GM06990 (cell line): ENCODE data around the gene DLEU7.

Experiments
- DNase-seq: peaks from one replicate; pipeline ENCODE4 v3.0.0-alpha.2; 2011; ENCODE audit not compliant: insufficient read length; ENCODE audit errors: extremely low read depth
- H3K27me3 ChIP-seq: replicated peaks from 2 replicates; pipeline ENCODE4 v1.6.0; 2011; ENCODE audit warnings: low read length; ENCODE audit not compliant: control insufficient read depth, insufficient read depth
- H3K36me3 ChIP-seq: 2 replicates; pipeline ENCODE4 v1.5.1; 2011; ENCODE audit warnings: low read length; ENCODE audit not compliant: control insufficient read depth, insufficient read depth
- H3K4me3 ChIP-seq: replicated peaks from 2 replicates; pipeline ENCODE4 v1.5.1; 2011; ENCODE audit warnings: low read depth, mild to moderate bottlenecking, control low read depth, low read length
- TF ChIP-seq, protein P1 (sequence below): IDR thresholded peaks from 2 replicates; pipeline ENCODE4 v1.5.1; 2011; ENCODE audit warnings: low read length, control low read depth, mild to moderate bottlenecking, inconsistent platforms; ENCODE audit not compliant: insufficient read depth, poor library complexity, severe bottlenecking

DLEU7 gene

DNA sequence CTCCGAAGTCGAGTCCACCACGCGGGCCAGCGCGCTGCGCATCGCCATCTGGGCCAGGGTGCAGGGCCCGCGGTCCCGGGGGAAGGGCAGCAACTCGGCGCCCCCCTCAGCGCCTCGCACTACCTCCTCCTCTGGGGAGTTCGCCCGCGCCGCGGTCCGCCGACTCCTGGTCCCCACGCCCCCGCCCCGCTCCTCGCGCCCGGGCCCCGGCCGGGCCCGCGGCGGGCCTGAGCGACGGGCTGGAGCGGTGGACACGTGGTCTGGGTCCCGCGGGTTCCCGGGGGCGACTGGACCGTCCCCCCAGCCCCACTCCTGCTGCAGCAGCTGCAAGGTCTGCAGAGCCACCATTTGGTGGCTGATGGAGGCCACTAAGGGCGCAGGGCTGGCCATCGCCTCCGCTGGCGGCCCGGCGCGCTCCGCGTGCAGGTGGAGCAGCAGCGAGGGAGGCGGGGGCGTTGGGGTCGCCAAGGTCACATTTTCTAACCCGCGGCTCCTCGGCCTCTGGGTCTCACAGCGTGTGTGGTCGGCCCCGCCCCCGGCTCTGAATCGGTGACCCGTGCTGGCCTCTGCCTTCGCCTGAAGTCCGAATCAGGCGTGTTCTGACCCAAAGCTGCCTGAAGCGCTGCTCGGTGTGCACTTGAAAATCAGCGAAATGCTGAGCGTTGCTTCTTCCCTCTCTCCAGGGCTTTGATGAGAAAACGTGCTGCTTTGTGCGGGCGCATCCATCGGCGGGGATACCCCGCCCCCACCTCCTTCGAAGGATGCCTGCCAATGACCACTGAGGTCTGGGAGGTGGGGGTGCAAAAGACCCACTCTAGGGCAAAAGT, at the start of gene DLEU7:
Gene DLEU7, minus strand, starts transcription at position 436 of the 827 bp plus-strand sequence. Its CDS starts 46 bp downstream, at position 390.
- DNase-seq, result no peak
- TF ChIP-seq, protein P1, sequence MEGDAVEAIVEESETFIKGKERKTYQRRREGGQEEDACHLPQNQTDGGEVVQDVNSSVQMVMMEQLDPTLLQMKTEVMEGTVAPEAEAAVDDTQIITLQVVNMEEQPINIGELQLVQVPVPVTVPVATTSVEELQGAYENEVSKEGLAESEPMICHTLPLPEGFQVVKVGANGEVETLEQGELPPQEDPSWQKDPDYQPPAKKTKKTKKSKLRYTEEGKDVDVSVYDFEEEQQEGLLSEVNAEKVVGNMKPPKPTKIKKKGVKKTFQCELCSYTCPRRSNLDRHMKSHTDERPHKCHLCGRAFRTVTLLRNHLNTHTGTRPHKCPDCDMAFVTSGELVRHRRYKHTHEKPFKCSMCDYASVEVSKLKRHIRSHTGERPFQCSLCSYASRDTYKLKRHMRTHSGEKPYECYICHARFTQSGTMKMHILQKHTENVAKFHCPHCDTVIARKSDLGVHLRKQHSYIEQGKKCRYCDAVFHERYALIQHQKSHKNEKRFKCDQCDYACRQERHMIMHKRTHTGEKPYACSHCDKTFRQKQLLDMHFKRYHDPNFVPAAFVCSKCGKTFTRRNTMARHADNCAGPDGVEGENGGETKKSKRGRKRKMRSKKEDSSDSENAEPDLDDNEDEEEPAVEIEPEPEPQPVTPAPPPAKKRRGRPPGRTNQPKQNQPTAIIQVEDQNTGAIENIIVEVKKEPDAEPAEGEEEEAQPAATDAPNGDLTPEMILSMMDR, result no peak
- Histone ChIP-seq H3K27me3 (no peaks in the 10 kb centered on the region), H3K4me3 (no peak within 1 kb of the TSS), H3K36me3 (no peaks in the 10 kb centered on the region)

DNA sequence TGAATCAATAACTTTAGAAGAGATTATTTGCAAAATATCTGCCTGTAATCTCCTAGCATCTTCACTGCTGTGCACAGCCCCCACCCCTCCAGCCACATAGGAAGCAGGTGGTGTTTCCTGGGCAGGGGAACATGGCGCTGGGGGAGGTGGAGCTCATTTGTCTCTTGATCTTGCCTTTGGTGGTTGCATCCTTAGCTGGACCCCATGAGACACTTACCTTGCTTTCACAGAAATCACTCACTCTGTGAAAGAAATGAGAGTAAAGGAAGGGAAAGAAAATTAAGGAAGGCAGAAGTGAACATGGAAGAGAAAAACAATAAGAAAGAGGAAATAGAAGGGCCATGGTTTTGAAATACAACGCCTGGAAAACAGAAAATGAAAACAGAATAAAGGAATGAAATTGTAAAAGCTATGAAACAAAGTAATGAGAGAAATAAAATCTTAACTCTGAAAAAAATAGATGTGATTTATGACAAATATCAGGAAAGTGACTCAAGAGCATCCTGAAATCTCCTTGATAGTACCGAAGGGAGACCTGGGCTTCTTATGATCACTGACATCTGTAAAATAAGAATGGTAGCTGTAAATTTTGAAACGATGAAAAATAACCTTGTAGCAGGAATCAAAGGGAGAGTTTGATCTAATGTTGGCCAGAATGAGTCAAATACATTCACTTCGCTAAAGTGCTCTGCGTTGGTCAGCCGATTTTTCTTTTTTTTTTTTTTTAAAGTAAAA, 48.9 kb upstream of the DLEU7 start:
- DNase-seq, result peak; percentile 41
- H3K4me3 ChIP-seq, result peak overlapping the region; percentile 2; the same call in 1 of the 2 replicates

DNA sequence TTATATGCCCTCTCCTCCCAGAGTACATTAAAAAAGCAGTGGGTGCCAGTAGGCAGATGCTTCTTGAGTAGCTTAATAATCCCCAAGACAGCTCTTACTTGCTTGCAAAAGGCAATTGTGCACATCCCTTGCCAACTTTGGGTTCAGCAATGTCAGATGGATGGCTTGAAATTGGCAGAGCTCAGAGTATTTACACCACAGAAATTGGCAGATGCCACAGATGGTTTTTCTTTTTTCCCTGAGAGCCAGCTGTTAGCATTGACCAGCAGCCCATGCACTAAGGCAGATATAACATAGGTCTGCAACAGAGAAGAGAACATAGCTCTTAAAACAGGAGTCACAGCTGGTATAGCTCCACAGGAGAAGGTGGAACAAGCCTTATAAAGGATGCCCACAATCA, 47.7 kb upstream of the DLEU7 start:
- no peak for DNase-seq

More for the DNA sequence above, 48.9 kb upstream of the DLEU7 start:
- no peaks in the 10 kb centered on the region for H3K27me3 ChIP-seq
- no peaks in the 10 kb centered on the region for H3K36me3 ChIP-seq
- TF ChIP-seq, protein P1, result no peak

DNA sequence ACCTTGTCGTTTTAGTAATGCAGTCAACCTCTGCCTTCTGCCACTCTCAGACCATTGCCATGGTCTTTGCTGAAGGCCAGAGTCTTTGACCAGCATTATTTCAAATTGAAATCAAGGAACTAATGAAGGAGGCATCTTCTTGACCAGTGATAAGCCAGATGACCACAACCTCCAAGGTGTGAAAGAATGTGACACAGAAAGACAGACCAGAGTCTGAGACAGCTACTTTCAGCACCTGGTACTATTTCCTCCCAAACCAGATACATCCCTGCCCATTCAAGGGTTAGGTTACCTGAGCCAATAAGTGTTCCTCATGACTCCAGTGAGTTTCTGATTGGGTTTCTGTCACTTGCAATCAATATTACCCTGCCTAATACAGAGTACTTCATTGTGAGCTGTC, 45.8 kb upstream of the DLEU7 start:
- no peaks in the 10 kb centered on the region for H3K36me3 ChIP-seq
- no peaks in the 10 kb centered on the region for H3K27me3 ChIP-seq
- TF ChIP-seq, protein P1, result no peak
- H3K4me3 ChIP-seq, result no peak overlapping the region
- DNase-seq, result no peak

More for the DNA sequence above, 47.7 kb upstream of the DLEU7 start:
- TF ChIP-seq, protein P1, result no peak
- Histone ChIP-seq H3K27me3 (no peaks in the 10 kb centered on the region), H3K4me3 (no peak overlapping the region), H3K36me3 (no peaks in the 10 kb centered on the region)

DNA sequence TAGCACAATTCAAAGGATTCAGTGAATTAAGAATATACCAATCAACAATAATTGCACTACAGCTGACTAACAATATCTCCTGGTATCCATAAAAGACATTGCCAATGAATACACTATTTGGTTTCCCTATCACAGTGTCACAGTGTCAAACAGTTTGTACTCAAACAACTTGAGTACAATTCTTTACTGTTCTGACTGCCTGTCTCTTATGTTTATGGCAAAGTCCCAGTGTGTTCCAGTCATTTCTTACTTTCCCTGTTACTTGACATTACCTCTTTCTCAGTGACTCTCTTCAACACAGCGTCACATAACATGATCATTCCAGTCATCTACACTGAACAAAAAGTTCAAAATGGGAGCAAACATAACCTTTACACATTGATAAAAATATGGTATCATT, 44.9 kb upstream of the DLEU7 start:
- TF ChIP-seq, protein P1, result no peak
- H3K36me3 ChIP-seq, result no peaks in the 10 kb centered on the region
- no peaks in the 10 kb centered on the region for H3K27me3 ChIP-seq
- no peak for DNase-seq
- no peak overlapping the region for H3K4me3 ChIP-seq
